Prostate gland (tissue), 2 donors: ENCODE measurements around the gene ROR1. TPM values are rescaled to one million over a fixed set of nuclear protein-coding genes. Genes with fewer than 3 reads are reported as not detected.

Experiments
- DNase-seq: peaks from one replicate; pipeline ENCODE4 v3.0.0-alpha.2; 2019; ENCODE audit warnings: low spot score
- H3K27ac ChIP-seq, 2 donors: fragments of 200-600 bp; sonication (generic); 2 replicates each; pipeline ENCODE4 v1.5.1; 2017 to 2019
- H3K27me3 ChIP-seq: fragments of 200-600 bp; sonication (generic); replicated peaks from 2 replicates; pipeline ENCODE4 v1.5.1; 2019; ENCODE audit not compliant: insufficient read depth
- H3K36me3 ChIP-seq, 2 donors: fragments of 200-600 bp; sonication (generic); 1 replicate in 1 of 2; 2 replicates in 1 of 2; pipeline versions ENCODE4 v1.5.1 to v1.8.1; 2017 to 2019
- H3K4me1 ChIP-seq: fragments of 200-600 bp; sonication (generic); replicated peaks from 2 replicates; pipeline ENCODE4 v1.5.1; 2019
- H3K4me3 ChIP-seq, 2 donors: fragments of 200-600 bp; sonication (generic); 2 replicates each; pipeline ENCODE4 v1.5.1; 2017 to 2019
- H3K9me3 ChIP-seq: fragments of 200-600 bp; sonication (generic); 2 replicates; pipeline ENCODE4 v1.5.1; 2017
- POLR2A ChIP-seq: fragments of 450-650 bp; IDR thresholded peaks from one replicate; pipeline ENCODE4 v1.6.1; 2016; ENCODE audit warnings: antibody characterized with exemption, mild to moderate bottlenecking
- POLR2AphosphoS5 ChIP-seq: sonication (generic); formaldehyde crosslinking; IDR thresholded peaks from one replicate; pipeline ENCODE4 v1.6.1; 2017; ENCODE audit warnings: antibody characterized with exemption
- WGBS: methylation state at CpG from one replicate; pipeline ENCODE4 v1.1.5; 2018; 5-methylcytosine and 5-hydroxymethylcytosine counted together
- intact Hi-C: fragments of 100-400 bp; cut with DNase I; formaldehyde crosslinking; loops from one replicate; pipeline ENCODE4 v1.14.2; 2022
- total RNA-seq, 2 donors: library from RNA; depleted of rRNA; stranded (reverse); fragments of >200 nt; gene quantifications; one replicate each; pipeline ENCODE4 v1.1.0, GENCODE V29; 2016
- TF ChIP-seq, protein P1 (sequence below), 4 experiments: fragments of 200-600 bp in 2 of 4; fragments of 450-650 bp in 2 of 4; sonication (generic) in 2 of 4; IDR thresholded peaks; 1 replicate in 3 of 4; 2 replicates in 1 of 4; pipeline ENCODE4 v1.5.1; 2016 to 2019; ENCODE audit warnings: antibody characterized with exemption in 4 of 4, mild to moderate bottlenecking in 2 of 4, moderate library complexity in 2 of 4

The ROR1 gene
- total RNA-seq, 2 donors from 2014 or later: 7.3 to 11.1 TPM

GRCh38 chr1:63984257-63984929, 210.6 kb downstream of the ROR1 start:
- Histone ChIP-seq H3K27me3 (no peaks in the 10 kb centered on the region), H3K4me1 (no peaks in the 10 kb centered on the region), H3K36me3 (no peaks in the 10 kb centered on the region), H3K4me3 (no peak overlapping the region), H3K9me3 (no peaks in the 10 kb centered on the region), H3K27ac (no peak overlapping the region)
- DNase-seq: no peak
- no peak for TF ChIP-seq POLR2AphosphoS5
- no peak for TF ChIP-seq POLR2A
- TF ChIP-seq, protein P1, sequence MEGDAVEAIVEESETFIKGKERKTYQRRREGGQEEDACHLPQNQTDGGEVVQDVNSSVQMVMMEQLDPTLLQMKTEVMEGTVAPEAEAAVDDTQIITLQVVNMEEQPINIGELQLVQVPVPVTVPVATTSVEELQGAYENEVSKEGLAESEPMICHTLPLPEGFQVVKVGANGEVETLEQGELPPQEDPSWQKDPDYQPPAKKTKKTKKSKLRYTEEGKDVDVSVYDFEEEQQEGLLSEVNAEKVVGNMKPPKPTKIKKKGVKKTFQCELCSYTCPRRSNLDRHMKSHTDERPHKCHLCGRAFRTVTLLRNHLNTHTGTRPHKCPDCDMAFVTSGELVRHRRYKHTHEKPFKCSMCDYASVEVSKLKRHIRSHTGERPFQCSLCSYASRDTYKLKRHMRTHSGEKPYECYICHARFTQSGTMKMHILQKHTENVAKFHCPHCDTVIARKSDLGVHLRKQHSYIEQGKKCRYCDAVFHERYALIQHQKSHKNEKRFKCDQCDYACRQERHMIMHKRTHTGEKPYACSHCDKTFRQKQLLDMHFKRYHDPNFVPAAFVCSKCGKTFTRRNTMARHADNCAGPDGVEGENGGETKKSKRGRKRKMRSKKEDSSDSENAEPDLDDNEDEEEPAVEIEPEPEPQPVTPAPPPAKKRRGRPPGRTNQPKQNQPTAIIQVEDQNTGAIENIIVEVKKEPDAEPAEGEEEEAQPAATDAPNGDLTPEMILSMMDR (IDR thresholded peaks at IDR 0.05): no peak
- WGBS: 42% methylated on average over 4 of the region's 4 CpGs
- intact Hi-C loops: no loop called here

DNA sequence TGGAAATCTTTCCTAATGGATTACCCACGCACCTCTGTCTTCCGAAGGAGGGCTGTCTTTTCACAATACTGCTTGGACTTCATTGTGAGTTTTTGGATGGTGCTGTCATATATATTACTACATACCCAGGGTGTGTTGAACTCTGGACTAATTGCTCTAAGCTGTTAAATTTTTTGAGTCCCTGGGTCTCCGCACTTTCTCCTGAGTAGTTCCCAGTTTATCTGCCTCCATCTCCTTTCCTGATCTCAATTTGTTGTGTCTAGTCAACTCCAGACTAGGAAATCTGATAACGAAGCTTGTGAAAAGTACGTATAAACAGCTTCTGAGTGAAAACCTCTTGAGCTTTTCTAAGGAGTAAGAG, 211.1 kb downstream of the ROR1 start:
- H3K27ac ChIP-seq: no peak overlapping the region
- DNase-seq: no peak
- no peaks in the 10 kb centered on the region for H3K27me3 ChIP-seq
- H3K9me3 ChIP-seq: no peaks in the 10 kb centered on the region
- no peaks in the 10 kb centered on the region for H3K4me1 ChIP-seq
- no peaks in the 10 kb centered on the region for H3K36me3 ChIP-seq
- TF ChIP-seq, protein P1 (IDR thresholded peaks at IDR 0.05): no peak
- TF ChIP-seq POLR2A (no peak), POLR2AphosphoS5 (no peak)
- H3K4me3 ChIP-seq: no peak overlapping the region
- intact Hi-C loops: no loop called here
- 61% methylated on average over 5 of the region's 5 CpGs for WGBS

DNA sequence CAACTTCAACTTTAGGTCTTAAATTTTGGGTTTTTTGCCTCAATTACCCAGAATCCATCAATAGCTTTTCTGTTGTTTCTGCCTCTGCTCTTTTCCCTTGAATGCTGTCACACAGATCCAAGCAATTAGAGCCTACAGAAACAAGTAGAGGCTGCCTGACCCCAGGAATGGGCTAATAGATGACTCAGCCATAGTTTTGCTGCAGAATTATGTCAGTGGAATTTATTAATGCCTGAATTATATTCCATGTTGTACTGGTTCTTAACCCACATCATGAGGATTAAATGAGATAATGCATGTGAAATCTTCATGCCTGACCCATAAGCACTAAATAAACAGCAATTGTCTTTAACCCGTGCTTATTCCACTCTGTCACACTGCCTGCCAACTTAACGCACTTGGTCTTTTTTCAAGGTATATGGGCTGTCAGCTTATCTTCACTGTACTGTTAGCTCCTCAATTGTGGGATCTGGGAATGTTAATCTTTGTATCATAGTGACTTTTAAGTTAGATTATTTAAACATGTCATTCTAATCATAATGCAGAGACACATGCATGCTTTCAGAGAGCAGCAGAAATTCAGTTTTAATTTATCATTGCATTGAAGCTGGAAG, 213.3 kb downstream of the ROR1 start:
- H3K4me1 ChIP-seq: no peaks in the 10 kb centered on the region
- intact Hi-C loops: no loop called here
- no peak overlapping the region for H3K27ac ChIP-seq
- WGBS: 45% methylated on average over 2 of the region's 2 CpGs
- H3K4me3 ChIP-seq: no peak overlapping the region
- H3K27me3 ChIP-seq: no peaks in the 10 kb centered on the region
- TF ChIP-seq POLR2AphosphoS5 (no peak), POLR2A (no peak)
- TF ChIP-seq, protein P1 (IDR thresholded peaks at IDR 0.05): no peak
- no peaks in the 10 kb centered on the region for H3K36me3 ChIP-seq
- no peaks in the 10 kb centered on the region for H3K9me3 ChIP-seq
- no peak for DNase-seq

DNA sequence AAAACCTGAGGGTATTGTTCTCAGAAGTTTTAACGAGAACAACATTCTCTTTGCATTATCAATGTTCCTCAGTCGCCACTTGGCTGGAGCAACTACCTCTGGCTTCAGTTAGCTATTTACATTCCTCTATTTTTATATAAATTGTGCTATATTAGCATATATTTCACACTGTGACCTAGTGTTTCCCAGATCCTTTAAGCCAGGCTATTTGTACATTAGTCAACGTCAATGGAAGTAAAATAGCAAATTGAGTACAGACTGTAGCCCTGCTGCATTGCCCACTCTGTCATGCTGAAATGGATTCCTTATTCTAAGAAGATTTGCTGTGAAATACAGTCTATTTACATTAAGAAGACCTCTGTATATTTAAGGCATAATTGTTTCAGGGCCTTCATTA, 213.8 kb downstream of the ROR1 start:
- no peak for DNase-seq
- intact Hi-C loops: no loop called here
- Histone ChIP-seq H3K4me1 (no peaks in the 10 kb centered on the region), H3K27me3 (no peaks in the 10 kb centered on the region), H3K36me3 (no peaks in the 10 kb centered on the region), H3K9me3 (no peaks in the 10 kb centered on the region), H3K27ac (no peak overlapping the region), H3K4me3 (no peak overlapping the region)
- 22% methylated on average over 3 of the region's 3 CpGs for WGBS
- no peak for TF ChIP-seq POLR2AphosphoS5
- TF ChIP-seq, protein P1 (IDR thresholded peaks at IDR 0.05): no peak
- TF ChIP-seq POLR2A: no peak

GRCh38 chr1:63988941-63989340, 215.1 kb downstream of the ROR1 start:
- Histone ChIP-seq H3K9me3 (no peaks in the 10 kb centered on the region), H3K27me3 (no peaks in the 10 kb centered on the region), H3K4me1 (no peaks in the 10 kb centered on the region), H3K36me3 (no peaks in the 10 kb centered on the region), H3K27ac (no peak overlapping the region), H3K4me3 (no peak overlapping the region)
- DNase-seq: no peak
- intact Hi-C loops: no loop called here
- WGBS: 95% methylated on average over 2 of the region's 2 CpGs
- no peak for TF ChIP-seq POLR2AphosphoS5
- TF ChIP-seq POLR2A: no peak
- TF ChIP-seq, protein P1 (IDR thresholded peaks at IDR 0.05): no peak
